GM12873 (cell line): ENCODE measurements around the gene MATK.

Source experiments
- CTCF ChIP-seq: IDR thresholded peaks from 2 replicates; pipeline ENCODE4 v1.5.1; 2012; ENCODE audit warnings: low read depth, mild to moderate bottlenecking, moderate library complexity, low read length, control low read depth; ENCODE audit not compliant: insufficient read depth; ENCODE audit errors: missing control alignments

Gene MATK

GRCh38 chr19:3805859-3806258, 19.7 kb upstream of the MATK start:
- no peak for TF ChIP-seq CTCF

GRCh38 chr19:3804429-3804828, 18.2 kb upstream of the MATK start:
- no peak for TF ChIP-seq CTCF

GRCh38 chr19:3803986-3804385, 17.8 kb upstream of the MATK start:
- TF ChIP-seq CTCF, result no peak

GRCh38 chr19:3803114-3803888, 17.1 kb upstream of the MATK start:
- TF ChIP-seq CTCF, result no peak

GRCh38 chr19:3801412-3802096, 15.4 kb upstream of the MATK start:
- TF ChIP-seq CTCF, result no peak

GRCh38 chr19:3800996-3801395, 14.8 kb upstream of the MATK start:
- no peak for TF ChIP-seq CTCF

GRCh38 chr19:3798137-3798536, 12.0 kb upstream of the MATK start:
- TF ChIP-seq CTCF, result no peak
